Activated B cell treated with CpG ODN at 0.5 μM for 24 hours (primary cell): ENCODE data around the gene FOXC1. TPM values are rescaled to one million over a fixed set of nuclear protein-coding genes. Genes with fewer than 3 reads are reported as not detected.

Experiments used
- ATAC-seq: fragments of 200-7000 bp; cut with Tn5 transposase; one replicate; pipeline ENCODE4 v1.10.0; 2021; ENCODE audit warnings: low read depth, mild to moderate bottlenecking, moderate library complexity
- CTCF ChIA-PET: fragments of 350-600 bp; sonication (Branson Sonifier 250); formaldehyde crosslinking; loops from one replicate; lab custom pipeline; 2021; ENCODE audit warnings: antibody characterized with exemption; lab: Charles Lee
- POLR2A ChIA-PET: fragments of 350-600 bp; sonication (Branson Sonifier 250); formaldehyde crosslinking; loops from one replicate; lab custom pipeline; 2021; ENCODE audit warnings: antibody characterized with exemption; lab: Charles Lee
- DNase-seq: peaks from one replicate; pipeline ENCODE4 v3.0.0; 2022
- H3K27ac Mint-ChIP-seq: one replicate; pipeline ENCODE4 v1.8.0; 2020; ENCODE audit warnings: mixed read lengths
- H3K27me3 Mint-ChIP-seq: one replicate; pipeline ENCODE4 v1.8.0; 2021; ENCODE audit warnings: mixed read lengths
- H3K36me3 Mint-ChIP-seq: one replicate; pipeline ENCODE4 v1.8.0; 2021; ENCODE audit warnings: low read depth, mixed read lengths
- H3K4me1 Mint-ChIP-seq: one replicate; pipeline ENCODE4 v1.8.0; 2021; ENCODE audit warnings: mixed read lengths
- H3K4me3 Mint-ChIP-seq: one replicate; pipeline ENCODE4 v1.8.0; 2020; ENCODE audit warnings: mild to moderate bottlenecking, mixed read lengths
- H3K9me3 Mint-ChIP-seq: one replicate; pipeline ENCODE4 v1.8.0; 2020; ENCODE audit warnings: mixed read lengths
- CTCF ChIP-seq: fragments of 200-600 bp; IDR thresholded peaks from one replicate; pipeline ENCODE4 v1.8.0; 2022; ENCODE audit warnings: antibody characterized with exemption, mild to moderate bottlenecking
- intact Hi-C: fragments of 100-400 bp; cut with micrococcal nuclease; formaldehyde crosslinking; loops from one replicate; pipeline ENCODE4 v1.15.1; 2024
- total RNA-seq: library from RNA; stranded (reverse); gene quantifications from 2 replicates; pipeline ENCODE4 v1.2.3, GENCODE V29; 2022

The FOXC1 gene
- total RNA-seq, 1 donor from 2014 or later: 1.00 TPM

GRCh38 chr6:1613688-1614447, 4.2 kb downstream of the FOXC1 start:
- ChIA-PET CTCF (interaction anchor here (1.1 to 1.9 kb wide), 3 partner anchors 9 to 490 kb away, joined by 4 to 6 read pairs (median 4); no protein-coding TSS in a partner anchor), POLR2A (interaction anchor here (0.5 to 1.9 kb wide), 3 partner anchors 11 to 296 kb away, joined by 3 to 12 read pairs (median 3); no protein-coding TSS in a partner anchor)
- no peak overlapping the region for H3K4me3 Mint-ChIP-seq

GRCh38 chr6:1614448-1615150, 4.9 kb downstream of the FOXC1 start:
- no peaks in the 10 kb centered on the region for H3K9me3 Mint-ChIP-seq
- no peak overlapping the region for H3K27ac Mint-ChIP-seq
- intact Hi-C loops: loop anchor here (1.0 to 2.0 kb wide), 2 partner anchors 8 to 124 kb away; no protein-coding TSS in a partner anchor
- ATAC-seq (peak; percentile 60), DNase-seq (peak; percentile 47)
- no peak overlapping the region for H3K4me3 Mint-ChIP-seq
- no peak for TF ChIP-seq CTCF
- POLR2A ChIA-PET: interaction anchor here (0.5 to 1.9 kb wide), 4 partner anchors 11 to 295 kb away, joined by 3 to 12 read pairs (median 4); no protein-coding TSS in a partner anchor
- H3K27me3 Mint-ChIP-seq: peaks cover 50% of the 10 kb centered on the region
- CTCF ChIA-PET: interaction anchor here (0.7 to 1.9 kb wide), 7 partner anchors 10 to 1136 kb away, joined by 3 to 6 read pairs (median 4); partner anchors contain the start of gene MYLK4
- peaks cover 12% of the 10 kb centered on the region for H3K4me1 Mint-ChIP-seq
- peaks cover 3% of the 10 kb centered on the region for H3K36me3 Mint-ChIP-seq

More at GRCh38 chr6:1613688-1614447, 4.2 kb downstream of the FOXC1 start:
- H3K27ac Mint-ChIP-seq: peak overlapping the region; percentile 53
- H3K4me1 Mint-ChIP-seq: peaks cover 13% of the 10 kb centered on the region
- ATAC-seq (no peak), DNase-seq (no peak)
- no peaks in the 10 kb centered on the region for H3K9me3 Mint-ChIP-seq
- H3K36me3 Mint-ChIP-seq: peaks cover 3% of the 10 kb centered on the region
- peaks cover 52% of the 10 kb centered on the region for H3K27me3 Mint-ChIP-seq
- intact Hi-C loops: loop anchor here (1.0 to 2.0 kb wide), 3 partner anchors 8 to 231 kb away; no protein-coding TSS in a partner anchor
- TF ChIP-seq CTCF: no peak

- ATAC-seq: no peak
- H3K4me3 Mint-ChIP-seq: no peak overlapping the region
- ChIA-PET CTCF (interaction anchor here (0.7 to 1.9 kb wide), 8 partner anchors 9 to 1135 kb away, joined by 3 to 6 read pairs (median 4); partner anchors contain the start of gene MYLK4), POLR2A (interaction anchor here (1.2 to 1.9 kb wide), 2 partner anchors 10 to 123 kb away, joined by 4 to 12 read pairs; no protein-coding TSS in a partner anchor)
- H3K4me1 Mint-ChIP-seq: peaks cover 16% of the 10 kb centered on the region
- intact Hi-C loops: loop anchor here (2.0 kb wide), 1 partner anchor 123 kb away; no protein-coding TSS in a partner anchor
- H3K27ac Mint-ChIP-seq: no peak overlapping the region
- peaks cover 50% of the 10 kb centered on the region for H3K27me3 Mint-ChIP-seq
- no peak for TF ChIP-seq CTCF
- no peak for DNase-seq
- no peaks in the 10 kb centered on the region for H3K9me3 Mint-ChIP-seq
- H3K36me3 Mint-ChIP-seq: peaks cover 3% of the 10 kb centered on the region
Measured at GRCh38 chr6:1615151-1615852, 5.6 kb downstream of the FOXC1 start.

GRCh38 chr6:1615853-1616420, 6.2 kb downstream of the FOXC1 start:
- H3K4me1 Mint-ChIP-seq: peaks cover 14% of the 10 kb centered on the region
- TF ChIP-seq CTCF: no peak
- ATAC-seq (no peak), DNase-seq (no peak)
- H3K9me3 Mint-ChIP-seq: no peaks in the 10 kb centered on the region
- H3K27me3 Mint-ChIP-seq: peaks cover 49% of the 10 kb centered on the region
- peaks cover 3% of the 10 kb centered on the region for H3K36me3 Mint-ChIP-seq
- ChIA-PET CTCF (interaction anchor here (1.2 kb wide), 1 partner anchor 736 kb away, joined by 3 read pairs; no protein-coding TSS in a partner anchor), POLR2A (interaction anchor here (1.9 kb wide), 1 partner anchor 9 kb away, joined by 12 read pairs; no protein-coding TSS in a partner anchor)
- intact Hi-C loops: loop anchor here (2.0 kb wide), 1 partner anchor 123 kb away; no protein-coding TSS in a partner anchor
- no peak overlapping the region for H3K4me3 Mint-ChIP-seq
- no peak overlapping the region for H3K27ac Mint-ChIP-seq
